ENCODE data around the gene RAET1E.

RAET1E gene

GRCh38 chr6:149890629-149891045 lies 7.3 kb downstream of the RAET1E start:
- no peak for DNase-seq (ENCODE audit: low read depth)

- DNase-seq (ENCODE audit: low read depth), result no peak
Observed at GRCh38 chr6:149889326-149889725, 8.6 kb downstream of the RAET1E start.

- DNase-seq (ENCODE audit: low read depth), result no peak
Observed at GRCh38 chr6:149888659-149889058, 9.3 kb downstream of the RAET1E start.

- DNase-seq (ENCODE audit: low read depth), result no peak
Observed at GRCh38 chr6:149888093-149888492, 9.8 kb downstream of the RAET1E start.

- peak; percentile 45 for DNase-seq (ENCODE audit: low read depth)
Observed at GRCh38 chr6:149887343-149887742, 10.6 kb downstream of the RAET1E start.

GRCh38 chr6:149885888-149886287 lies 12.0 kb downstream of the RAET1E start:
- no peak for DNase-seq (ENCODE audit: low read depth)

GRCh38 chr6:149884617-149885016 lies 13.3 kb downstream of the RAET1E start:
- no peak for DNase-seq (ENCODE audit: low read depth)

GRCh38 chr6:149884215-149884614 lies 13.7 kb downstream of the RAET1E start:
- DNase-seq (ENCODE audit: low read depth), result no peak

GRCh38 chr6:149881860-149882259 lies 16.1 kb downstream of the RAET1E start:
- DNase-seq (ENCODE audit: low read depth), result no peak

GRCh38 chr6:149881066-149881766 lies 16.7 kb downstream of the RAET1E start:
- DNase-seq (ENCODE audit: low read depth), result no peak

GRCh38 chr6:149877659-149878058 lies 20.3 kb downstream of the RAET1E start:
- DNase-seq (ENCODE audit: low read depth), result no peak

- no peak for DNase-seq (ENCODE audit: low read depth)
Observed at GRCh38 chr6:149876241-149876933, 21.5 kb downstream of the RAET1E start.

- DNase-seq (ENCODE audit: low read depth), result no peak
Observed at GRCh38 chr6:149872233-149872632, 25.7 kb downstream of the RAET1E start.

GRCh38 chr6:149871182-149871581 lies 26.7 kb downstream of the RAET1E start:
- no peak for DNase-seq (ENCODE audit: low read depth)

GRCh38 chr6:149869275-149869892 lies 28.5 kb downstream of the RAET1E start:
- DNase-seq (ENCODE audit: low read depth), result no peak

GRCh38 chr6:149867876-149868640 lies 29.9 kb downstream of the RAET1E start:
- no peak for DNase-seq (ENCODE audit: low read depth)

- DNase-seq (ENCODE audit: low read depth), result peak; percentile 55
Observed at GRCh38 chr6:149864578-149865535, 33.1 kb downstream of the RAET1E start.

- DNase-seq (ENCODE audit: low read depth), result peak; percentile 64
Observed at GRCh38 chr6:149863698-149864577, 34.0 kb downstream of the RAET1E start, which contains the start of gene LRP11. LRP11 (minus strand) TSS chr6:149864359; CDS start chr6:149864020, 339 bp downstream.

- DNase-seq (ENCODE audit: low read depth), result peak; percentile 86
Observed at GRCh38 chr6:149862922-149863697, 34.8 kb downstream of the RAET1E start.
